HL-60 (cell line): ENCODE results near the gene NHSL1.

Experiments used
- DNase-seq, 2 experiments: peaks; one replicate each; pipeline ENCODE4 v3.0.0-alpha.2; 2010 to 2020; ENCODE audit warnings: low read depth in 1 of 2, low spot score in 1 of 2
- H3K27ac ChIP-seq: fragments of 250-450 bp; sonication (Bioruptor Pico); replicated peaks from 2 replicates; pipeline ENCODE4 v1.5.1; 2020; ENCODE audit warnings: mild to moderate bottlenecking, moderate library complexity
- H3K27me3 ChIP-seq: fragments of 250-450 bp; sonication (Bioruptor Pico); 2 replicates; pipeline ENCODE4 v1.5.1; 2021; ENCODE audit warnings: mild to moderate bottlenecking, moderate library complexity; ENCODE audit not compliant: insufficient read depth, poor library complexity, severe bottlenecking
- H3K4me3 ChIP-seq: replicated peaks from 2 replicates; pipeline ENCODE4 v1.5.1; 2011; ENCODE audit warnings: mild to moderate bottlenecking, control low read depth, low read length; ENCODE audit not compliant: insufficient read depth
- CTCF ChIP-seq: IDR thresholded peaks from one replicate; pipeline ENCODE4 v1.5.1; 2011; ENCODE audit warnings: low read length, control low read depth, inconsistent platforms; ENCODE audit not compliant: insufficient read depth
- GABPA ChIP-seq: IDR thresholded peaks from 2 replicates; pipeline ENCODE4 v1.6.1; 2012; ENCODE audit warnings: low read depth
- POLR2AphosphoS5 ChIP-seq: IDR thresholded peaks from 2 replicates; pipeline ENCODE4 v1.6.1; 2012; ENCODE audit warnings: low read depth
- REST ChIP-seq: IDR thresholded peaks from 2 replicates; pipeline ENCODE4 v1.6.1; 2012; ENCODE audit warnings: low read depth; ENCODE audit not compliant: insufficient replicate concordance
- SPI1 ChIP-seq: IDR thresholded peaks from 2 replicates; pipeline ENCODE4 v1.6.1; 2012; ENCODE audit warnings: low read depth, mild to moderate bottlenecking, borderline replicate concordance
- long read RNA-seq: library from polyadenylated mRNA; unstranded; transcript quantifications from one replicate; pipeline ENCODE4 v2.0.0, GENCODE V29; 2020

The NHSL1 gene
- long read RNA-seq, full-length matches to known transcripts: 14 of 32 reads
- long read RNA-seq, partial matches to known transcripts: 7 of 32 reads
- long read RNA-seq, other reads (novel, unspliced or antisense): 11 of 32 reads

- no peaks in the 10 kb centered on the region for H3K27me3 ChIP-seq
- no peak within 1 kb of the TSS for H3K4me3 ChIP-seq
- TF ChIP-seq SPI1: peak; percentile 62; the same call in 1 of the 2 replicates
- TF ChIP-seq REST: no peak
- H3K27ac ChIP-seq: no peak within 1 kb of the TSS
- peak in 1 of 2 experiments; percentile 46 for DNase-seq
These were observed at the start of gene NHSL1 for GRCh38 chr6:138499303-138500018. Gene NHSL1 (minus strand): TSS chr6:138499494. CDS start chr6:138499290, 204 bp downstream.

GRCh38 chr6:138546733-138547185 lies 47.5 kb upstream of the NHSL1 start:
- TF ChIP-seq GABPA (no peak), SPI1 (no peak), POLR2AphosphoS5 (no peak), REST (no peak), CTCF (no peak)
- Histone ChIP-seq H3K27me3 (no peaks in the 10 kb centered on the region), H3K4me3 (no peak overlapping the region), H3K27ac (no peak overlapping the region)
- DNase-seq: no peak

- Histone ChIP-seq H3K4me3 (no peak overlapping the region), H3K27ac (no peak overlapping the region), H3K27me3 (no peaks in the 10 kb centered on the region)
- DNase-seq: no peak
- TF ChIP-seq GABPA: no peak
- TF ChIP-seq REST: no peak
- no peak for TF ChIP-seq SPI1
- no peak for TF ChIP-seq POLR2AphosphoS5
- no peak for TF ChIP-seq CTCF
These were observed 46.3 kb upstream of the NHSL1 start for GRCh38 chr6:138545621-138545980.
